Neural progenitor cell (in vitro differentiated cells): ENCODE results near the gene CHRND.

Experiments
- EZH2 ChIP-seq: fragments of 200-600 bp; sonication (generic); IDR thresholded peaks from 2 replicates; pipeline ENCODE4 v1.6.1; 2017; ENCODE audit warnings: antibody characterized with exemption, mild to moderate bottlenecking, moderate library complexity
- EZH2phosphoT487 ChIP-seq: fragments of 200-600 bp; sonication (generic); IDR thresholded peaks from 2 replicates; pipeline ENCODE4 v1.6.1; 2017; ENCODE audit warnings: antibody characterized with exemption
- TF ChIP-seq, protein P1 (sequence below): fragments of 200-600 bp; sonication (generic); IDR thresholded peaks from 2 replicates; pipeline ENCODE4 v1.5.1; 2017; ENCODE audit warnings: antibody characterized with exemption, mild to moderate bottlenecking

DNA sequence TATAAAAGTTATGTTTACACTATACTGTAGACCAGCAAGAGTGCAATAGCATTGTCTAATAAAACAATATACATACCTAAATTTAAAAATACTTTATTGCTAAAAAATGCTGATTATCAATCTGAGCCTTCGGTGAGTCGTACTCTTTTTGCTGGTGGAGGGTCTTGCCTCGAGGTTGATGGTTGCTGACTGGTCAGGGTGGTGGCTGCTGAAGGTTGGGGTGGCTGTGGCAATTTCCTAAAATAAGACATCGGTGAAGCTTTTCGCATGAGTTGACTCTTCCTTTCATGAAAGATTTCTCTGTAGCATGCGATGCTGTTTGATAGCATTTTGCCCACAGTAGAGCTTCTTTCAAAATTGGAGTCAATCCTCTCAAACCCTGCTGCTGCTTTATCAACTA lies 22.0 kb downstream of the CHRND start:
- TF ChIP-seq, protein P1, sequence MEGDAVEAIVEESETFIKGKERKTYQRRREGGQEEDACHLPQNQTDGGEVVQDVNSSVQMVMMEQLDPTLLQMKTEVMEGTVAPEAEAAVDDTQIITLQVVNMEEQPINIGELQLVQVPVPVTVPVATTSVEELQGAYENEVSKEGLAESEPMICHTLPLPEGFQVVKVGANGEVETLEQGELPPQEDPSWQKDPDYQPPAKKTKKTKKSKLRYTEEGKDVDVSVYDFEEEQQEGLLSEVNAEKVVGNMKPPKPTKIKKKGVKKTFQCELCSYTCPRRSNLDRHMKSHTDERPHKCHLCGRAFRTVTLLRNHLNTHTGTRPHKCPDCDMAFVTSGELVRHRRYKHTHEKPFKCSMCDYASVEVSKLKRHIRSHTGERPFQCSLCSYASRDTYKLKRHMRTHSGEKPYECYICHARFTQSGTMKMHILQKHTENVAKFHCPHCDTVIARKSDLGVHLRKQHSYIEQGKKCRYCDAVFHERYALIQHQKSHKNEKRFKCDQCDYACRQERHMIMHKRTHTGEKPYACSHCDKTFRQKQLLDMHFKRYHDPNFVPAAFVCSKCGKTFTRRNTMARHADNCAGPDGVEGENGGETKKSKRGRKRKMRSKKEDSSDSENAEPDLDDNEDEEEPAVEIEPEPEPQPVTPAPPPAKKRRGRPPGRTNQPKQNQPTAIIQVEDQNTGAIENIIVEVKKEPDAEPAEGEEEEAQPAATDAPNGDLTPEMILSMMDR: no peak
- no peak for TF ChIP-seq EZH2phosphoT487
- TF ChIP-seq EZH2: no peak
